ENCODE results near the gene CPEB3. TPM values are rescaled to one million over a fixed set of nuclear protein-coding genes. Genes with fewer than 3 reads are reported as not detected.

Gene CPEB3
- total RNA-seq, 1 experiment from 2014 or later, result 1.0 TPM

GRCh38 chr10:92108747-92109146 lies 182.1 kb downstream of the CPEB3 start:
- Histone ChIP-seq H3K14ac (ENCODE audit: insufficient read depth, low read length) (no peak overlapping the region), H2BK120ac (ENCODE audit: low read depth, low read length, poor library complexity, severe bottlenecking) (no peak overlapping the region)
- no CpG with 5 or more reads among the region's 2 CpGs for WGBS (ENCODE audit: extremely low coverage, insufficient read length, low lambda C conversion rate)

More at GRCh38 chr10:92108747-92109146, 182.1 kb downstream of the CPEB3 start:
- H3K79me1 ChIP-seq (ENCODE audit: insufficient read depth, low read depth, low read length, poor library complexity, severe bottlenecking), result no peaks in the 10 kb centered on the region
- no peak overlapping the region for H3K18ac ChIP-seq (ENCODE audit: insufficient read length, low read depth, low read length)
- no peak overlapping the region for H3K27ac ChIP-seq (ENCODE audit: insufficient read length, low read depth, low read length)
- no peak overlapping the region for H2BK5ac ChIP-seq (ENCODE audit: insufficient read length, low read length)
- Mint-ChIP-seq H3K4me3 (no peak overlapping the region), H3K4me1 (no peaks in the 10 kb centered on the region), H3K36me3 (ENCODE audit: insufficient read depth in 1 of 3, low read depth in 3 of 3) (no peaks in the 10 kb centered on the region), H3K27me3 (ENCODE audit: low read depth) (no peaks in the 10 kb centered on the region), H3K27ac (no peak overlapping the region), H3K9me3 (no peaks in the 10 kb centered on the region)
- no peak overlapping the region for H2BK15ac ChIP-seq (ENCODE audit: low read depth, low read length)
- no peak overlapping the region for H3T11ph ChIP-seq (ENCODE audit: low read length)
- H4K5ac ChIP-seq (ENCODE audit: insufficient read length, low read depth, low read length), result no peak overlapping the region
- no peak for TF ChIP-seq CTCF (conservative IDR thresholded peaks at IDR 0.05)
- H3K27me3 ChIP-seq (ENCODE audit: insufficient read depth, low read length), result no peaks in the 10 kb centered on the region
- no peak overlapping the region for H2BK12ac ChIP-seq (ENCODE audit: insufficient read length, low read depth, low read length)
- H3K9me3 ChIP-seq (ENCODE audit: control insufficient read depth, low read depth, low read length), result no peaks in the 10 kb centered on the region
- no peak for DNase-seq
- no peak overlapping the region for H3K56ac ChIP-seq (ENCODE audit: insufficient read length, low read depth, low read length)
- H3K4me1 ChIP-seq (ENCODE audit: insufficient read depth, low read length), result no peaks in the 10 kb centered on the region
- H3K4ac ChIP-seq (ENCODE audit: low read depth, low read length), result no peak overlapping the region
- H3K4me2 ChIP-seq (ENCODE audit: insufficient read depth, insufficient read length, low read length), result no peak overlapping the region
- no peak overlapping the region for H3K23ac ChIP-seq (ENCODE audit: insufficient read length, low read depth, low read length)
- H3K9ac ChIP-seq (ENCODE audit: extremely low read depth, insufficient read length, low read length), result no peak overlapping the region
- H2AK5ac ChIP-seq (ENCODE audit: insufficient read length, low read length), result no peak overlapping the region
- no peak overlapping the region for H2AFZ ChIP-seq (ENCODE audit: low read length)
- H2BK20ac ChIP-seq (ENCODE audit: low read depth, low read length, poor library complexity, severe bottlenecking), result no peak overlapping the region
- no peak overlapping the region for H4K8ac ChIP-seq (replicated peaks; ENCODE audit: insufficient read length, low read depth, low read length)
- H4K91ac ChIP-seq (ENCODE audit: insufficient read length, low read depth, low read length), result no peak overlapping the region
- H3K79me2 ChIP-seq (ENCODE audit: insufficient read depth, low read length), result no peaks in the 10 kb centered on the region
- no peaks in the 10 kb centered on the region for H3K23me2 ChIP-seq (ENCODE audit: insufficient read length, low read depth, low read length, poor library complexity, severe bottlenecking)
- no peaks in the 10 kb centered on the region for H4K20me1 ChIP-seq (ENCODE audit: control insufficient read depth, insufficient read depth, insufficient read length)
